NOMO-1 (cell line): ENCODE data around the gene ADGRG2.
"Not testable (repeated sequence)": the region's sequence is repeated elsewhere in the genome, so short reads cannot be mapped to it uniquely, and the experiment has no call there.

Experiments
- DNase-seq, 2 experiments: peaks; one replicate each; lab custom pipeline; 2025; ENCODE audit not compliant: unreplicated experiment in 2 of 2; lab: John Stamatoyannopoulos, UW

The ADGRG2 gene

GRCh38 chrX:19007868-19008267 is 114.4 kb downstream of the ADGRG2 start:
- DNase-seq: no peak

- no peak for DNase-seq
Observed at GRCh38 chrX:19007011-19007410, 115.3 kb downstream of the ADGRG2 start.

DNA sequence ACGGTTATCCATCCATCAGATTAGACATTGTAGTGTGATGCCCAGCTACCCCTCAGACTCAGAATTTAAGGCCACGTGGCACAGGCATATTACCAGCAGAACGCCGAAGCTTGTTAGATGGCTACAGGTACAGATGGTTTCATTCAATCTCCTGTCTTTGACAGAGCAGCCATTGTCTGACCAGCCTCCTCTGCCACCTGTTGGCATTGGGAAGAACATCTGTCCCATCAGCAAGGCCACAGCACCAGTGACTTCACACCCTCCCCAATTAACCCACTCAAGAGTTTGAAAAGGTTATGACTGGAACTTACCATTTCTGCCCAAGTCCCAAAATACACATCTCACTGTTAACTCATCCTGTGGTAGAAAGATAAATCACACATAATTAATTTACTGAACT is 116.4 kb downstream of the ADGRG2 start:
- no peak for DNase-seq

GRCh38 chrX:19003756-19004155 is 118.5 kb downstream of the ADGRG2 start:
- no peak for DNase-seq

GRCh38 chrX:18998653-18999052 is 123.6 kb downstream of the ADGRG2 start:
- DNase-seq: no peak

GRCh38 chrX:18997916-18998315 is 124.4 kb downstream of the ADGRG2 start:
- no peak for DNase-seq

DNA sequence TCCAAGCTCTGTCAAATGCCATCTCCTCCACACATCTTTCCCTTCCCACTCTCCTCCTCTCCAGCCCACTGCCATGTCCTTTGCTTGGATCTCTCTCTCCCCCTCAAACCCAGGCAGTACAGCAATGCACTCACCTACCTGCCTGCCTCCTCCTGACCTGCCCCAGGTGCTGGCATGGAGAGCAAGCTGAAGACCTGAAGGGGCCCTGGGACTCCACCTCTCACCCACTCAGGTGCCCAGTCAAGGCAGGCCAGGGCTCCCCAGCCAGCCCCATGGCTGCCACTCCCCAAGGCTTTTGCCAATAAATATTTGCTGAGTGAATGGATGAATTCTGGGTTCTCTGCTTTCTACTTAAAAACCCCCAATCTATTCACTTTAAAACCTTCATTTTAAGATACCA is 125.7 kb downstream of the ADGRG2 start:
- no peak for DNase-seq

- DNase-seq: no peak
Observed at GRCh38 chrX:18995221-18995620, 127.0 kb downstream of the ADGRG2 start.

DNA sequence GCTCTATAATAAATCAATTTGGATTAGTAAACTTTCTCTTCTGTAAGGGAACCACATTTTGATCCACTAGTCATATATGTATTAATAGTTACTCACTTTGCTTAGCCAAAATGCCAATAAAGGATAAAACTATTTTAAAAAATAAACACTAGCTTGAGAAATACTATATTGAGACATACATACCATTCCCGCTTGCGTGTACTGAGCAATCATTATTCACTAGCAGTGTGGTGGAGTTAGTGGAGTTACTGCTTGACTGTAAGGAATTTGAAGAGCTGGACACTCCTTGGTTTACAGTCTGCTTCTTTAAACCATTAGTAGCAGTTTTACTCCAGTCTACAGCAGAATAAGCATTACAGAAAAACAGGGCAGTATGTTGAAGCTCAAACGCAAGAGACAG is 127.6 kb downstream of the ADGRG2 start:
- DNase-seq: no peak

GRCh38 chrX:18992829-18993228 is 129.4 kb downstream of the ADGRG2 start:
- no peak for DNase-seq

DNA sequence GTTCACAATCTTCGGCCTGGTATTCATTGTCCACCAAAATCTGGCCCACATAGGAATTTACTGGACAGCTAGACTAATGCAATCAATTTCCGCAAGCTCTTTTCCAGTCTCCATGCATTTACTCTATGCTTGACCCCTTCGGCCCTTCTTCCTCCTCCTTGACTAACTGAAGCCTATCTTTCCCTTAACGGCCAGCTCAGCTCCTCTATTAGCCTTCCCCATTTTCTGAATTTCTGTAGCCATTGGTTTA is 137.2 kb downstream of the ADGRG2 start:
- no peak for DNase-seq

DNA sequence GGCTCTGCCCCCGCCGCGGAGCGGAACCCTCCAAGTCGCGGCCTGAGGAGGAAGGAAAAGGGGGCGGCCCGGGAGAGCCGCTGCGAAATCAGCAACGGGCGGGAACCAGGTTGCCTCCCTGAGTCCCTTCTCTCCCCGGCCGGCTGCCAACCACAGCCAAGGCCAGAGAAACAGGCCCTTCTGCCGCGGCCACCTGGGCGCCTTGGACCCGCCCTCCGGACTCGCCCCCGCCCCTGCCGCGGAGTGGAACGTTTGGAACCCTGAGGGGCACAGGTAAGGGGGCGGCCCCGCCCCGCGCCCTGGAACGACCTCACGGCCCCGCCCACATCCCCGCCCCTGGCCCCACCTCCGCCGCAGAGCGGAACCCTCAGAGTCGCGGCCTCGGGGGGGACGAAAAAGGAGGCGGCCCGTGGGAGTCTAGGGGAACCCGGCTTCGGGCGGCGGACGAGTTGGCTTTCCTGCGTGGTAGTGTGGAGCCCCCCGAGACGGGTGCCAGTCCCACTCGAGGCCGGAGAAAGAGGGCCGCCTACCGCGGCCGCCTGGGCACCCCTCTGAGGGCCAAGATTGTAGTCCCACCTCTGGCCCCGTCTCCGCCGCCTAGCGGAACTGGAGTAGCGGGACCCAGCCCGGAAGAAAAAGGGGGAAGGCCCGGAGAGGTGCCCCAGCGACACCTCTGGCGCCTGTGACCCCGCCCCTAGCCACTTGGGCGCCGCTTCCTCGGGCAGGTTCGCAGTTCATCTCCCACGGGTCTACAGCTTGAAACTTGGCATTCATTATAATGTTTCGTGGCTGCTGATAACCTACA is 137.7 kb downstream of the ADGRG2 start:
- DNase-seq: peak; percentile 63 to 75

DNA sequence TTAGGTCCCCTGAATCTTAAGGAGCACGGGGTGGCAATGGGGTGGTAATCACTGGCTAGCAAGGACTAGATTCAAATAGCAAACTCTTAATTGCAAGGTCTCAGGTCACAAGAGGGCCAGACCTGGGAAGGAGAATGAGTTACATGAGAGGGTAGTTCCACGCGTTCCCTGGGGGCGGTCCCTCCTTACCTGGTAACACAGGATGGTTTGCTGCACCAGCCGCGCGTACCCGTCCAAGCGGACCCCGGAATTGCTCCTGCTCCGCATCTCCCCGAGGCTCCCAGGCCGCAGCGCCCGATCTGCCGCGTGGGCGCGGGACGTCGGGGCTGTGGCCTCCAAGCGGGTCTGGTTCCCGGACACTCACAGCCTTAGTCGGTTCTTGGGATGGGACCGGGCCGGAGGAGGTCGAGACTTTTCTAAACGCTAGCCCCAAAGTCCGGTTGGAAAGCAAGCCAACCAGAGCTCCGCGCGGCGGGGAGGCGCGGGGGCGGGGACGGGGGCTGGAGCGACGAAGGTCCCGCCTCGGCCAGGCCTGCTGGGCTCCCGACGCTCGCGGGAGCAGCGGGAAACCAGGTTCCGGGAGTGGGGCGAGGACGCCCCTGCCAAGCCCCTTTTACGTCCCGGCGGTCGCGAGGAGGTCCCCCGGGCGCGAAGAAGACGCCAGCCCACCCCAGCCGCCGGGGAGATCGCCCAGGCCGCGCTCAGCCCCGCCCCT is 138.4 kb downstream of the ADGRG2 start, which contains the start of gene PHKA2:
Gene PHKA2 (minus strand): TSS at position 449 of the 715 bp plus-strand sequence. CDS start 182 bp downstream, at position 267.
- DNase-seq: peak in 1 of 2 experiments; percentile 73

DNA sequence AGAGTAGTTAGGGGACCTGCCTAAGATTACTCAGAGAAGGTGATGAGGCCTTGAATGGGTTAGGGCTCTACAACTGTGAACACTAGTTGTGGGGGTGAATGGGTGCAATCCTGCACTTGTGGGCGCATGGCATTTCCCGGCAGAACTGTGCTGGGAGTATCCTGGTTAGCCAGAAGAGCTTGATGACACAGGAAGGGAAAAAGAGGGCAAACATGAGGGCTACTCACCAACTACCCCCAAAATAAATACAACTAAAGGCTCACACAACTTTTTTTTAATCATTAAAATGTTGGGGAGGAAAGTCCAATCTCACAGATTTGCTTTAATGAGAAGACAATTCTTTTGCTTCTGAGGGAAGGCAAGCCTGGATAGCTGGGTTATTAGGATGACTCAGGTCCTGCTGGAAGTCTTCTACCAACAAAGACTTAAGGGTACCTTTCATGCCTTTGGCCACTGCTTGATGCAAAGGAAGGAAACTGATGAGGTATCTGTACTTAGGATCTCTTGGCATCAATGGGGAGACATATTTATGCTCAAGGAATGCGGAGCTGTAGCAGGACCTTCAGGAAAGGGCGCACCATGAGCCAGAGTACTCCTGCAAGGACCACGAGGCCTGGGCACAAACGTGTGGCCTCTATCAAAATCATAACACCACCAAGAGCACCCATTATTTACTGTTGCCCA is 141.0 kb downstream of the ADGRG2 start:
- DNase-seq: no peak

DNA sequence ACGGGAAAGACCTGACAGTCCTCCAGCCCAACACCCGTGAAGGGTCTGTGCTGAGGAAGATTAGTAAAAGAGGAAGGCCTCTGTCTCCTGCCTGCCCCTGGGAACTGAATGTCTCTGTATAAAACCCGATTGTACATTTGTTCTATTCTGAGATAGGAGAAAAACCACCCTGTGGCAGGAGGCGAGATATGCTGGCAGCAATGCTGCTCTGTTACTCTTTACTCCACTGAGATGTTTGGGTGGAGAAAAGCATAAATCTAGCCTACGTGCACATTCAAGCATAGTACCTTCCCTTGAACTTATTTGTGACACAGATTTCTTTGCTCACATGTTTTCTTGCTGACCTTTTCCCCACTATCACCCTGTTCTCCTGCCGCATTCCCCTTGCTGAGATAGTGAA is 142.0 kb downstream of the ADGRG2 start:
- DNase-seq: not testable (repeated sequence)

DNA sequence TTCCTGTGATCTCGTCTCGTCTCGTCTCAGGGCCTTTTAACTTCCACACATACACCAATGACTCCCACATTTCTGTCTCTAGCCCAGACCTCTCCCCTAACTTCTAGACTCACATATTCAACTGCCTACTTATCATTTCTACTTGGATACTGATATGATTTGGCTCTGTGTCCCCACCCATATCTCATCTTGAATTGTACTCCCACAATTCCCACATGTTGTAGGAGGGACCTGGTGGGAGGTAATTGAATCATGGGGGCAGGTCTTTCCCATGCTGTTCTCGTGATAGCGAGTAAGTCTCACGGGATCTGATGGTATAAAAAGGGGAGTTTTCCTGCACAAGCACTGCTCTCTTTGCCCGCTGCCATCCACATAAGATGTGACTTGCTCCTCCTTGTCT is 147.3 kb downstream of the ADGRG2 start:
- DNase-seq: no peak

- DNase-seq: no peak
Observed at GRCh38 chrX:18973527-18974192, 148.6 kb downstream of the ADGRG2 start.

- no peak for DNase-seq
Observed at GRCh38 chrX:18971506-18971905, 150.8 kb downstream of the ADGRG2 start.

- peak in 1 of 2 experiments; percentile 24 for DNase-seq
Observed at GRCh38 chrX:18970465-18970864, 151.8 kb downstream of the ADGRG2 start.

GRCh38 chrX:18966624-18967023 is 155.6 kb downstream of the ADGRG2 start:
- DNase-seq: no peak

DNA sequence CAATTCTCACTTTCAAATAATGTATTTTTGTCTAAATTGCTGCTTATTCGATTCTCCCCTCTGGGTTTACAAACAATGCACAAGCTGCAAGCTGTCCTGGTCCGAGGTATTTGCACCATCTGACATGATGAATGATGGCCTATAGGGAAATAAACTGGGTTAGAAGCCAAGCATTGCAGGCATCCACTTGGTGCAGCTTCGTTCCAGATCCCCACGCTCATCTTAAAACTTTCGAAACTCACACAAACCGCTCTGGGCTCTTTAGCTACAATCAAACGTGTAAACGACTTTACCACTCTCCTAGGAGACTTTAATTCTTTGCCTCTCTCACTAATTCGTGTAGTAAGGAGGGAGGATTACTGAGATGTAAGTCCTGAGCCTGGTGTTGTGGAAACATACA is 157.4 kb downstream of the ADGRG2 start:
- no peak for DNase-seq
